ENCODE measurements around the gene BTBD16. TPM values are rescaled to one million over a fixed set of nuclear protein-coding genes. Genes with fewer than 3 reads are reported as not detected.

Gene BTBD16
- total RNA-seq, 2 donors from 2014 or later = 0.14 TPM; not detected in 1

GRCh38 chr10:122328676-122329075 lies 57.6 kb downstream of the BTBD16 start:
- intact Hi-C loops (cut with DNase I) = no loop called here
- no peak for DNase-seq (ENCODE audit: low spot score)

- DNase-seq (ENCODE audit: low spot score) = no peak
- intact Hi-C loops (cut with DNase I) = no loop called here
These were observed 58.3 kb downstream of the BTBD16 start for GRCh38 chr10:122329416-122329815.

- intact Hi-C loops (cut with DNase I) = loop anchor here in 1 of 2 donors (10.0 kb wide), 1 partner anchor 1444 kb away; no protein-coding TSS in a partner anchor
- DNase-seq (ENCODE audit: low spot score) = no peak
These were observed 60.0 kb downstream of the BTBD16 start for GRCh38 chr10:122331100-122331499.

- intact Hi-C loops (cut with DNase I) = loop anchor here in 1 of 2 donors (10.0 kb wide), 1 partner anchor 1443 kb away; no protein-coding TSS in a partner anchor
- no peak for DNase-seq (ENCODE audit: low spot score)
These were observed 60.7 kb downstream of the BTBD16 start for GRCh38 chr10:122331615-122332446.

GRCh38 chr10:122333037-122333436 lies 61.9 kb downstream of the BTBD16 start:
- intact Hi-C loops (cut with DNase I) = loop anchor here in 1 of 2 donors (10.0 kb wide), 1 partner anchor 1442 kb away; no protein-coding TSS in a partner anchor
- DNase-seq (ENCODE audit: low spot score) = no peak

GRCh38 chr10:122336332-122336731 lies 65.2 kb downstream of the BTBD16 start:
- intact Hi-C loops (cut with DNase I) = loop anchor here in 1 of 2 donors (10.0 kb wide), 1 partner anchor 1438 kb away; no protein-coding TSS in a partner anchor
- no peak for DNase-seq (ENCODE audit: low spot score)

GRCh38 chr10:122336961-122337360 lies 65.9 kb downstream of the BTBD16 start:
- intact Hi-C loops (cut with DNase I) = loop anchor here in 1 of 2 donors (10.0 kb wide), 1 partner anchor 1438 kb away; no protein-coding TSS in a partner anchor
- DNase-seq (ENCODE audit: low spot score) = no peak

- no peak for DNase-seq (ENCODE audit: low spot score)
- intact Hi-C loops (cut with DNase I) = loop anchor here in 1 of 2 donors (10.0 kb wide), 1 partner anchor 1436 kb away; no protein-coding TSS in a partner anchor
These were observed 67.7 kb downstream of the BTBD16 start for GRCh38 chr10:122338609-122339441.

GRCh38 chr10:122341141-122341810 lies 70.2 kb downstream of the BTBD16 start:
- no peak for DNase-seq (ENCODE audit: low spot score)
- intact Hi-C loops (cut with DNase I) = loop anchor here (5.0 to 10.0 kb wide), 2 partner anchors 44 to 94 kb away; no protein-coding TSS in a partner anchor

- intact Hi-C loops (cut with DNase I) = loop anchor here (5.0 to 10.0 kb wide), 2 partner anchors 45 to 92 kb away; no protein-coding TSS in a partner anchor
- no peak for DNase-seq (ENCODE audit: low spot score)
These were observed 71.4 kb downstream of the BTBD16 start for GRCh38 chr10:122342293-122343134.

- DNase-seq (ENCODE audit: low spot score) = no peak
- intact Hi-C loops (cut with DNase I) = loop anchor here (5.0 to 10.0 kb wide), 2 partner anchors 46 to 92 kb away; no protein-coding TSS in a partner anchor
These were observed 72.2 kb downstream of the BTBD16 start for GRCh38 chr10:122343135-122343800.

- intact Hi-C loops (cut with DNase I) = loop anchor here (5.0 to 10.0 kb wide), 2 partner anchors 47 to 91 kb away; no protein-coding TSS in a partner anchor
- DNase-seq (ENCODE audit: low spot score) = no peak
These were observed 72.8 kb downstream of the BTBD16 start for GRCh38 chr10:122343936-122344335.

GRCh38 chr10:122344741-122345258 lies 73.7 kb downstream of the BTBD16 start:
- intact Hi-C loops (cut with DNase I) = loop anchor here (5.0 to 10.0 kb wide), 2 partner anchors 47 to 90 kb away; no protein-coding TSS in a partner anchor
- DNase-seq (ENCODE audit: low spot score) = no peak

- intact Hi-C loops (cut with DNase I) = loop anchor here in 1 of 2 donors (10.0 kb wide), 1 partner anchor 88 kb away; no protein-coding TSS in a partner anchor
- no peak for DNase-seq (ENCODE audit: low spot score)
These were observed 75.3 kb downstream of the BTBD16 start for GRCh38 chr10:122346326-122346950.

GRCh38 chr10:122347170-122347841 lies 76.2 kb downstream of the BTBD16 start:
- intact Hi-C loops (cut with DNase I) = loop anchor here in 1 of 2 donors (10.0 kb wide), 1 partner anchor 87 kb away; no protein-coding TSS in a partner anchor
- no peak for DNase-seq (ENCODE audit: low spot score)

- DNase-seq (ENCODE audit: low spot score) = peak; percentile 20
- intact Hi-C loops (cut with DNase I) = loop anchor here in 1 of 2 donors (10.0 kb wide), 1 partner anchor 86 kb away; no protein-coding TSS in a partner anchor
These were observed 77.4 kb downstream of the BTBD16 start for GRCh38 chr10:122348512-122348911.

All from posterior vena cava (tissue), 2 donors.